Esophagus squamous epithelium (tissue), 4 donors: Measurements from ENCODE around the gene SUN3.

Source experiments
- POLR2A ChIP-seq, 4 donors: fragments of 450-650 bp; IDR thresholded peaks; one replicate each; pipeline ENCODE4 v1.6.1; 2017; ENCODE audit warnings: antibody characterized with exemption in 4 of 4, mild to moderate bottlenecking in 4 of 4, moderate library complexity in 3 of 4
- TF ChIP-seq, protein P1 (sequence below), 6 experiments: fragments of 450-650 bp in 4 of 6; fragments of 200-600 bp in 2 of 6; sonication (generic) in 2 of 6; IDR thresholded peaks; one replicate each; pipeline ENCODE4 v1.5.1; 2016 to 2019; ENCODE audit warnings: antibody characterized with exemption in 6 of 6, mild to moderate bottlenecking in 4 of 6, moderate library complexity in 4 of 6

DNA sequence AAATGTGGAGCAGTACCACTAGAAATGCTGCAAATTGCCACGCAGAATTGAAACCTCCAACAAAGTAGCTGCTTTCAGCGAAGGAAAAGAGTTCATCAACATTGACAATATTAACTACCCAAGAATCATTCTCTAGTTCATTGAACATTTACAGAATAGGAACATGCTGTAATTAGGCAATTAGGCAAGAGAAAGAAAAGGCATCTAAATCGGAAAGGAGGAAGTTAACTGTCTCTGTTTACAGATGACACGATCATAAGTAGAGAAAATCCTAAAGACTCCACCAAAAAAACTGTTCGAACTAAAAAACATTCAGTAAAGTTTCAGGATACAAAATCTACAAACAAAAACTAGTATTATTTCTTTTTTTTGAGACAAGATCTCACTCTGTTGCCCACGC lies 71.8 kb downstream of the SUN3 start:
- TF ChIP-seq, protein P1, sequence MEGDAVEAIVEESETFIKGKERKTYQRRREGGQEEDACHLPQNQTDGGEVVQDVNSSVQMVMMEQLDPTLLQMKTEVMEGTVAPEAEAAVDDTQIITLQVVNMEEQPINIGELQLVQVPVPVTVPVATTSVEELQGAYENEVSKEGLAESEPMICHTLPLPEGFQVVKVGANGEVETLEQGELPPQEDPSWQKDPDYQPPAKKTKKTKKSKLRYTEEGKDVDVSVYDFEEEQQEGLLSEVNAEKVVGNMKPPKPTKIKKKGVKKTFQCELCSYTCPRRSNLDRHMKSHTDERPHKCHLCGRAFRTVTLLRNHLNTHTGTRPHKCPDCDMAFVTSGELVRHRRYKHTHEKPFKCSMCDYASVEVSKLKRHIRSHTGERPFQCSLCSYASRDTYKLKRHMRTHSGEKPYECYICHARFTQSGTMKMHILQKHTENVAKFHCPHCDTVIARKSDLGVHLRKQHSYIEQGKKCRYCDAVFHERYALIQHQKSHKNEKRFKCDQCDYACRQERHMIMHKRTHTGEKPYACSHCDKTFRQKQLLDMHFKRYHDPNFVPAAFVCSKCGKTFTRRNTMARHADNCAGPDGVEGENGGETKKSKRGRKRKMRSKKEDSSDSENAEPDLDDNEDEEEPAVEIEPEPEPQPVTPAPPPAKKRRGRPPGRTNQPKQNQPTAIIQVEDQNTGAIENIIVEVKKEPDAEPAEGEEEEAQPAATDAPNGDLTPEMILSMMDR (IDR thresholded peaks at IDR 0.05): no peak
- TF ChIP-seq POLR2A (IDR thresholded peaks at IDR 0.05): no peak
